Natural killer cell (primary cell): Measurements from ENCODE around the gene SCAMP4. TPM values are rescaled to one million over a fixed set of nuclear protein-coding genes. Genes with fewer than 3 reads are reported as not detected.
A peak's percentile ranks its signal among the peaks of the same experiment; 100 is the strongest.

Experiments used
- ATAC-seq, 3 donors: fragments of 150-1000 bp in 2 of 3; fragments of 200-7000 bp in 1 of 3; cut with Tn5 transposase; 1 replicate in 1 of 3; 2 replicates in 2 of 3; pipeline ENCODE4 v1.10.0; 2021; ENCODE audit warnings: mild to moderate bottlenecking in 2 of 3, moderate library complexity in 2 of 3
- DNase-seq, 2 donors: peaks; one replicate each; pipeline versions ENCODE4 v3.0.0 to v3.0.0-alpha.2; 2013 to 2021; ENCODE audit warnings: mixed read lengths in 1 of 2
- H3K27ac ChIP-seq: one replicate; pipeline ENCODE4 v1.5.1; 2013; ENCODE audit warnings: mild to moderate bottlenecking, low read length
- H3K27me3 ChIP-seq: one replicate; pipeline ENCODE4 v1.6.1; 2013; ENCODE audit warnings: low read length; ENCODE audit not compliant: control insufficient read depth, insufficient read depth
- H3K36me3 ChIP-seq: one replicate; pipeline ENCODE4 v1.6.1; 2013; ENCODE audit warnings: low read length; ENCODE audit not compliant: control insufficient read depth, insufficient read depth
- H3K4me1 ChIP-seq: one replicate; pipeline ENCODE4 v1.6.1; 2013; ENCODE audit warnings: low read length; ENCODE audit not compliant: control insufficient read depth, insufficient read depth
- H3K4me3 ChIP-seq: one replicate; pipeline ENCODE4 v1.5.1; 2013; ENCODE audit warnings: low read length
- H3K9me3 ChIP-seq: one replicate; pipeline ENCODE4 v1.6.1; 2013; ENCODE audit warnings: low read length; ENCODE audit not compliant: control insufficient read depth, insufficient read depth
- H3K27ac Mint-ChIP-seq, 2 donors: one replicate each; pipeline ENCODE4 v1.8.0; 2022; ENCODE audit warnings: mild to moderate bottlenecking in 2 of 2, mixed read lengths in 2 of 2, moderate library complexity in 1 of 2
- H3K27me3 Mint-ChIP-seq, 2 donors: one replicate each; pipeline ENCODE4 v1.8.0; 2022; ENCODE audit warnings: low read depth in 2 of 2, mixed read lengths in 2 of 2
- H3K36me3 Mint-ChIP-seq: one replicate; pipeline ENCODE4 v1.8.0; 2022; ENCODE audit warnings: mixed read lengths
- H3K4me1 Mint-ChIP-seq, 2 donors: one replicate each; pipeline ENCODE4 v1.8.0; 2022; ENCODE audit warnings: mixed read lengths in 2 of 2
- H3K4me3 Mint-ChIP-seq: one replicate; pipeline ENCODE4 v1.8.0; 2022; ENCODE audit warnings: mild to moderate bottlenecking, moderate library complexity, mixed read lengths
- H3K9me3 Mint-ChIP-seq, 2 donors: one replicate each; pipeline ENCODE4 v1.8.0; 2022; ENCODE audit warnings: mixed read lengths in 2 of 2
- WGBS: methylation state at CpG from one replicate; pipeline ENCODE4 v1.1.7; 2013; ENCODE audit warnings: missing lambda C conversion rate; ENCODE audit not compliant: insufficient coverage; 5-methylcytosine and 5-hydroxymethylcytosine counted together
- intact Hi-C: fragments of 100-400 bp; cut with micrococcal nuclease; formaldehyde crosslinking; loops from one replicate; pipeline ENCODE4 v1.14.2; 2022
- total RNA-seq, 4 donors: library from RNA; stranded (reverse); fragments of 120-200 nt in 1 of 4; gene quantifications; one replicate each; pipeline versions ENCODE4 v1.2.3 to v1.2.4, GENCODE V29; 2013 to 2022
- TF ChIP-seq, protein P1 (sequence below): fragments of 200-600 bp; IDR thresholded peaks from one replicate; pipeline ENCODE4 v1.8.0; 2022; ENCODE audit warnings: antibody characterized with exemption

SCAMP4 gene
- total RNA-seq, 3 donors from 2014 or later (not counting 1 experiment from before 2014, with no cell fraction given), result 43.1 to 53.7 (median 46.9) TPM

- Mint-ChIP-seq H3K27ac (peak overlapping the region; percentile 16 to 63), H3K9me3 (no peaks in the 10 kb centered on the region), H3K27me3 (peaks cover 0 to 3% of the 10 kb centered on the region in 2 donors), H3K4me1 (peaks cover 17 to 42% of the 10 kb centered on the region in 2 donors), H3K36me3 (no peaks in the 10 kb centered on the region), H3K4me3 (peak overlapping the region; percentile 21)
- DNase-seq, result no peak
- TF ChIP-seq, protein P1, sequence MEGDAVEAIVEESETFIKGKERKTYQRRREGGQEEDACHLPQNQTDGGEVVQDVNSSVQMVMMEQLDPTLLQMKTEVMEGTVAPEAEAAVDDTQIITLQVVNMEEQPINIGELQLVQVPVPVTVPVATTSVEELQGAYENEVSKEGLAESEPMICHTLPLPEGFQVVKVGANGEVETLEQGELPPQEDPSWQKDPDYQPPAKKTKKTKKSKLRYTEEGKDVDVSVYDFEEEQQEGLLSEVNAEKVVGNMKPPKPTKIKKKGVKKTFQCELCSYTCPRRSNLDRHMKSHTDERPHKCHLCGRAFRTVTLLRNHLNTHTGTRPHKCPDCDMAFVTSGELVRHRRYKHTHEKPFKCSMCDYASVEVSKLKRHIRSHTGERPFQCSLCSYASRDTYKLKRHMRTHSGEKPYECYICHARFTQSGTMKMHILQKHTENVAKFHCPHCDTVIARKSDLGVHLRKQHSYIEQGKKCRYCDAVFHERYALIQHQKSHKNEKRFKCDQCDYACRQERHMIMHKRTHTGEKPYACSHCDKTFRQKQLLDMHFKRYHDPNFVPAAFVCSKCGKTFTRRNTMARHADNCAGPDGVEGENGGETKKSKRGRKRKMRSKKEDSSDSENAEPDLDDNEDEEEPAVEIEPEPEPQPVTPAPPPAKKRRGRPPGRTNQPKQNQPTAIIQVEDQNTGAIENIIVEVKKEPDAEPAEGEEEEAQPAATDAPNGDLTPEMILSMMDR, result no peak
- intact Hi-C loops, result no loop called here
- no peaks in the 10 kb centered on the region for H3K9me3 ChIP-seq
- H3K4me1 ChIP-seq, result peaks cover 35% of the 10 kb centered on the region
- H3K27ac ChIP-seq, result no peak overlapping the region
- 100% methylated on average over 3 of the region's 7 CpGs for WGBS
- ATAC-seq, result no peak
- no peak overlapping the region for H3K4me3 ChIP-seq
- H3K27me3 ChIP-seq, result no peaks in the 10 kb centered on the region
- no peaks in the 10 kb centered on the region for H3K36me3 ChIP-seq
Observed at GRCh38 chr19:1938071-1938470, 32.9 kb downstream of the SCAMP4 start.

DNA sequence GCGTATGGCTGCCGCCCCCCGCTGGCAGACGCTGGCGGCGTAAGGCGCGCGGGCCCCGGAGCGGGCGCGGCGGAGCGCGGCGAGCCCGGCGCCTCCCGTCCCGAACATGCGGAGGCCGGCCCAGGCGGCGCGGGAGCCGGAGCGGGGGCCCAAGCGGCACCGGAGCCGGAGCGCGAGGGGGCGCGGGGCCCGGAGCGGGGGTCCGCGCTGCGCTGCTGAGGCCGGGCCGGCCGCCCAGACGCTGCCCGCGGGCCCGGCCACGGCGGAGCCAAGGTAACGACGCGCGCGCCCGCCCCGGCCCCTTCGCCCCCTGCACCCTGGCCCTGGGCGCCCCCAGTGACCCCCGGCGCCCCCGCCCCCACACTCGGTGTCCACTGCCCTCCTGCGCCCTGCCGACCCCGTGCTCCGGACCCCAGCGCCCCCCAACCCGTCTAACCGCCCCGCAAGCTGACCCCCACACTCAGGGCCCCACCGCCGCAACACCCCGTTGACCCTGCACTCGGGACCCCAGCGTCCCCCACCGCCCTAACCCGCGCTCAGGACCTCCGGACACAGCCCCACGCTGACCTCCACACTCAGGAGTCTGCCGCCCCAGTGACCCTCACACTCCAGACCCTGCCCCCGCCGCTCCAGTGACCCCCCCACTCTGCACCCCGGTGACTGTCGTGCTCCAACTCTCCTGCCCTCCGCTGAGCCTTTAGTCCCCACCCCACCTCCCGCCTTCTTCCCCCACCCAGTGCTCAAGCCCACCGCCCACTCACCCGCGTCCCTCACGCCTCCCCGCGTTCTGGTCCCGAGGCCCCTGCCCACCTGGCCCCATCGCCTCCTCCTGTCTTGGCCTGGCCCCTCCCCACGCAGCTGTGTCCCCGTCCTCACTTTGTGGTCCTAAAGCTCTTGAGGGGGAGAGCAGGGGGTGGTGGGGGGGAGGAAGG is 36.2 kb downstream of the SCAMP4 start, which contains the start of gene CSNK1G2:
CSNK1G2 (plus strand) TSS at position 27 of the 932 bp plus-strand sequence. CDS start 28,601 bp downstream, outside the sequence.
- Histone ChIP-seq H3K27ac (peak within 1 kb of the TSS; percentile 99), H3K9me3 (no peaks in the 10 kb centered on the region), H3K4me1 (peaks cover 51% of the 10 kb centered on the region), H3K4me3 (peak within 1 kb of the TSS; percentile 78), H3K27me3 (no peaks in the 10 kb centered on the region), H3K36me3 (no peaks in the 10 kb centered on the region)
- DNase-seq (no peak), ATAC-seq (peak in 2 of 3 donors; percentile 0 to 1)
- WGBS, result under 1% methylated on average over 93 of the region's 97 CpGs
- H3K4me3 Mint-ChIP-seq, result peak within 1 kb of the TSS; percentile 94
- no peaks in the 10 kb centered on the region for H3K36me3 Mint-ChIP-seq
- TF ChIP-seq, protein P1, result no peak
- H3K27me3 Mint-ChIP-seq, result no peaks in the 10 kb centered on the region
- peaks cover 16 to 41% of the 10 kb centered on the region in 2 donors for H3K4me1 Mint-ChIP-seq
- intact Hi-C loops, result no loop called here
- peak within 1 kb of the TSS; percentile 96 to 98 for H3K27ac Mint-ChIP-seq
- no peaks in the 10 kb centered on the region for H3K9me3 Mint-ChIP-seq

- TF ChIP-seq, protein P1, result no peak
Observed at GRCh38 chr19:1942078-1942933, 37.1 kb downstream of the SCAMP4 start.

More at GRCh38 chr19:1942078-1942933, 37.1 kb downstream of the SCAMP4 start:
- ATAC-seq (peak; percentile 43 to 66 (median 57)), DNase-seq (peak; percentile 78 to 92)
- intact Hi-C loops, result no loop called here
- no peaks in the 10 kb centered on the region for H3K9me3 ChIP-seq
- H3K27me3 ChIP-seq, result no peaks in the 10 kb centered on the region
- peaks cover 52% of the 10 kb centered on the region for H3K4me1 ChIP-seq
- Mint-ChIP-seq H3K4me3 (peak overlapping the region; percentile 94), H3K27ac (peak overlapping the region; percentile 94 to 96), H3K9me3 (no peaks in the 10 kb centered on the region), H3K27me3 (no peaks in the 10 kb centered on the region), H3K4me1 (peaks cover 16 to 39% of the 10 kb centered on the region in 2 donors), H3K36me3 (no peaks in the 10 kb centered on the region)
- 0% methylated on average over 39 of the region's 40 CpGs for WGBS
- H3K36me3 ChIP-seq, result peaks cover 3% of the 10 kb centered on the region
- peak overlapping the region; percentile 99 for H3K27ac ChIP-seq
- H3K4me3 ChIP-seq, result peak overlapping the region; percentile 78
